GM18499 (cell line): Measurements from ENCODE around the gene SLC35E1.

ENCODE experiments used
- ATAC-seq: cut with Tn5 transposase; IDR thresholded peaks from one replicate; pipeline ENCODE4 v1.9.1; 2021; ENCODE audit warnings: moderate number of reproducible peaks; ENCODE audit not compliant: insufficient read depth, unreplicated experiment

The SLC35E1 gene

DNA sequence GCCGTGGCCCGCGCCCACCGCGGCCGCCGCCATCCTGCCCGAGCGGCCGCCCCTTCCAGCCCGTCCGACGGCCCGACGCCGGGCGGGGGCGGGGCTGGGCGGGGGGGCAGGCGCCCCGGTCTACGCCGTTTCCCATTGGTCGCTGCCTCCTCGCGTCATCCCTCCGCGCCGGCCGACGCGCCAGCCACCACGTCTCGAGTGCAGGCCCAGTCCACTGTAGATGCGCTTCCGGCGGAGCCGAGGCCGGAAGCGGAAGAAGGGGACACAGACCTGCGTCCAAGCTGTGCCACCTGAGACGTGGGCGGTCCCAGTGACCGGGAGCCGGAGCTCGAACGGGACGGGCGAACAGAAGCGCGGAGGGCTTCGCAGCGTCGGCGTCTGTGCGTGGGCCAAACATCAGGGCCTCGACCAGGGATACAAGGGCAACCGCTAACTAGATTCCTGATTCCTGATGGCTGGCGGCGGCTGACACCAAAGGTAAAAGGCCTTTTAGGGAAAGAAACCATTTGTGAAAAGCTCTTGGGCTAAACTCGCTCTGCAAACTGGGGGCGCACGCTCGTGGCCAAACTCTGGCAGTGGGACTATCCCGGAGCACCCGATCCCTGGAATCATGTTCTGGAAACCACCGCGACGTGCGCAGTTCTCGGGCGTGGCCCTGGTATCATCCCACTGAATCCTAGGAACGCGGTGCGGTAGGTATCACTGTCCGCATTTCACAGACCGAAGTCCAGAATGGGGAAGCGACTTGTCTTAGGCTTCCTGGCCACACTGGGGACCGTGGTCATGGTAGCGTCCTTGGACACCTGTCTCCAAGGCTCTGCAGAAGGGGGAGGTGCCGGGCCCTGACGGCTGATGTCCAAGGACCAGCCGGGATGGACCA, at the start of gene SLC35E1:
SLC35E1 (minus strand) TSS at position 84 of the 880 bp plus-strand sequence; CDS start at position 33, 51 bp downstream.
- ATAC-seq: peak; percentile 52

DNA sequence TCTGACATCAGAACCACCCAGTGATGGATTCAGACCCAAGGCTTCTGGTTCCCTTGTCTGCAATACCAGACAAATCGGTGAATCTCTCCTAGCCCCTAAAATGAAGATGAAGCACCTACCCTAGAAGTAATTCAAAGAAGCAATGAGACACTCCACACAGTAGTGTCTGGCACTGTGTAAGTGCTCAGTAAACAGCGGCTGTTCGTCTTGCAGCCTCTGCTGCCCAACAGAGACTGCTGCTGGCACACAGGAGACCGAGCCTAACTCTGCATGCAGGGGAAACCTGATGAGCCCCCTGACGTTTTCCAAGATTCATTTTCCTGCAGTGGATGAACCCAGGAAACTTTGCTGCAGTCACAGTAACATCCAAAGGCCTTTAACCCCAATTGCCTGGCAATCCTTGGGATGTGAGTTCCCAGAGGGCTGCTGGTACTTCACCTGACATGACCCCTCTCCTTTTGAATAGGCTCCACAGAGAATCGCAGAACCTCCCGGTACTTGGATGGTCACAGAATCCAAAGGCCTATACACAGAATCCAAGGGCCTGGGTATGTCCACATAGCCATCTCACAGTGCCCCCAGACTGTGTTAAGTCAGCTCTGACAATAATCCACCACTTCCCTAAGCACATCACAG, 49.1 kb upstream of the SLC35E1 start:
- ATAC-seq: no peak

DNA sequence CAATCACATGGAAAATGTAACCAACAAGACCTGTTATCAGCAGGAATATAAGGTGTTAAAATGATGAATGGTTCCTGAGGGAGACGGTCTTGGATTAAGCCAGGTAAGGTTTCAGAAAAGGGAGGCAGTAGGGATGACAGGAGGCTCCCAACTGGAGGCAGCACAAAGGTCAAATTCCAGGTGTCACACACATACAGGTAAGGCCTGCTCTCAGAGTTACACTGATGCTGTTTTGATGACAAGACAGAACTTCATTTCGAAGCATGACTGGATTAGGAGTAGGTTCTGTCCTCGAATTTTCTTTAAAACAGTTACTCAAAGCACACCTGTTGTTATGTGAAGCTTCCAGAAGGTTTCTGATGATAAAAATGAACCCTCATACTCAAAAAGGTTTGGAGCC, 48.4 kb upstream of the SLC35E1 start:
- ATAC-seq: no peak

DNA sequence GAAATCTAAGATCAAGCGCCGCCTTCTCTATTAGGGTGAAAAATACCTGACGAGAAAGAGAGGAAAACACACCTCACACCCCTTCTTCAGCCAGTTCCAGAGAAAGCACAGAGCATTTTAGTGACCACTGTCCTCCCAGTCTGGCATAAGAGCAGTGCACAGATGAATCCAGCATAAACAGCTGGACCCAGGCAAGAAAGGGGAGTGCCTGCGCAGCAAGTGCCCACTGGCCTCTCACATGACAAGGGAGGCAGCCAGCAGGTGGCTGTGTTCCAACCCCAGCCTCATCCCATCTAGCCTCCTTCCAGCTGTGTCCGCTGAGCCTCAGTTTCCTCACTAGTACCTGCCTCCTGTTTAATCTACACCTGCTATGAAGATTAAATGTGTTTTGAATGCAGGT, 47.8 kb upstream of the SLC35E1 start:
- ATAC-seq: no peak

DNA sequence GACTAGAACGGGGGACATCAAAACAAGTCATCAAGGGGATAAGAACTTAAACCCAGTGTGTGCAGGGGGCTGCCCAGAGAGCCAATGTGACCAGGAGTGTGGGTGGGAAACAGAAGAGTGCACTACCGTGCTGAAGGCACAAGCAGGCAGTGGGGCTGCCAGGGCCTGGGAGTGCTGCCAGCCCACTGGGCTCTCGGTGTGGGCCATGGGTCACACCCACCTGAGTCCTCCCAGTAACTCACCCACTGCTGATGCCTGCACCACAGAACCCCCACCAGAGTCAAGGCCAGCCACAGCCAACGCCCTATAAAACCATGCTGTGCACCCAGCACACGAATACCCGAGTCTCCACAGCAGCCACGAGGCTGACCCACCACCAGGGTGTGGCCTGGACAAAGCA, 47.2 kb upstream of the SLC35E1 start:
- ATAC-seq: no peak

DNA sequence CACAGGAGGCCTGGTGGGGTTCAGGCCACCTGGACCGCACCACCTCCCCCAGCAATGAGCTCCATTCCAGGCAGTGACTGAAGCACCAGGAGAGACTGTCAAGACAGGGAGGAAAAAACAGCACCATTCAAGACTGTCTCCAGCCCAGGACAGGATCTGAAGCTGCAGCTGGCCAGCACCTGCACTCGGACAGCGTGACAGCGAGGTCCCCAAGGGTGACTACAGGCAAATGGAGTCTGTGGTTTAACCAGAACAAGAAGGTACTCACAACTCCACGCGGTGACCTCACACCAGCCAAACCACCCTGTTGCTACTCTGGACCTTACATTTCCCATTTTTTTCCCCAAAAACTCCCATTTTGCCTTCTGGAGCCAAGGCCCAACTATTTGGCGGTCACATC, 46.0 kb upstream of the SLC35E1 start:
- ATAC-seq: no peak

DNA sequence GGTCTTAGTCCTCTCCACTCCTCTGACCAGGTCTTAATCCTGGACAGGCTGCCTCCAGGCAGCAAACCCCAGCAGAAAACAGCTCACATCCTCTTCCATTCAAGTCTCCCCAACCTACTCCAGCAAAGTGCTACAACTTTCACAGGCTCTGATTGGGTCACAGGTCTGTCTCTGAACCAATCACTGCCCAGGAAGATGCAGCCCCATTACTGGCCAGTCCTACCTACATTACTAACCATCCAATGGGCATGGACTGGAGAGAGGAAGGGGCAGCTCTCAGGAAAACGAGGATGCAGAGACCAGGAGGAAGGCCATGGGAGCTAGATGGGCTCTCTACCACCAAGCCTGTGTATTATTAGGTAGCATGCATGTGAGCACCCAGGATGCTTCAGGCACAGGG, 43.6 kb upstream of the SLC35E1 start:
- no peak for ATAC-seq

DNA sequence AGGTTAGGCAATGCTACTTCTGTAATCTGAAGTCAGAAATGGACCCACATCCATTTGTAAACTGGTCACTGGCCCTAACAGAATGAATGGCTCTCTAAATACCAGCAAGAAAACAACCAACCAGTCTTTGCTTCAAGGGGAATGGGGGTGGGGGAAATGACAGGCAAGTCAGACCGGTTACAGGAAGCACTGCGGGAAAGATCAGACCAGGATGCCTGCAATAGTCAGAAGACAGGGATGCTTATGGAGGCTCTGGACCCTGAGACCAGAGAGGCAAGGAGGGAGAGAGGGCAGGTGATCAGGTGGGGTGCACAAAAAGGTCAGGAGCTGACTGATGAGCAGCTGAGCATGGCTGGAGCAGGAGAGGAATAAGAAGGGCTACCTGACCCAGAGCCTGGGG, 42.7 kb upstream of the SLC35E1 start:
- ATAC-seq: no peak

DNA sequence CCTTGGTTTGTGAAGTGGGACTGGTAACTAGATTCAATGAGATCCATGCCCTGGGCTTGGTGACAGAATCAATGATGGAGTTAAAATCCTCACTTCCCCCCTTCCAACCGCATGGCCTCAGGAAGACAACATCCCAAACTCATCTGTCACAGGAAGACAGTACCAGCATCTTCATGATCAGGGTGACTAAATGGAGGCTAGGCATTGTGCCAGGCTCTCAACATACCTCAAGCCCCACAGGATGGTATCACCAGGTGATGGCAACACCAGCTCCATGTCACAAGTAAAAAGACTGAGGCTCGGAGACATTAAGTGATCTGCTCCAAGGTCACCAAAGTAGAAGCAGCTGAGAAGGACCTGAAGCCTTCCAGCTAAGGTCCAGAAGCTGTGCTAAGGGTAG, 41.6 kb upstream of the SLC35E1 start:
- ATAC-seq: no peak

DNA sequence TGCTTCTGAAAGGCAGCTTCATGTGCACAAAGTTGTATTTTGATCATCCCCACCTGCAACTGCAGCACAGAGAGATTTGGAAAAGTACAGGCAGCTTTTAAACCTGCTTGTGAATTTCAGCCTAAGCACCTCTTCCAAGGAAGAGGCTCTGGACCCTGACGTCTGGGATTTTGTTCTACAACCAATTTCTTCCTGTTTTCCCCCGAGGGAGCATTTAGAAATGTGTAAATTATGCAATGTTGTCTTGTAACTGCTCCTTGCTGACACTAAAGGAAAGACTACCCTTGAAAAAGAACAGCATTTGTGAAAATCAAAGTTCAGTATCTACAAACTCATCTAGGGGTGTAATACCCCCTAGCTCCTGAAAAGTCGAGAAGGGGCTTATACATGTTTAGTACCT, 40.4 kb upstream of the SLC35E1 start:
- no peak for ATAC-seq

DNA sequence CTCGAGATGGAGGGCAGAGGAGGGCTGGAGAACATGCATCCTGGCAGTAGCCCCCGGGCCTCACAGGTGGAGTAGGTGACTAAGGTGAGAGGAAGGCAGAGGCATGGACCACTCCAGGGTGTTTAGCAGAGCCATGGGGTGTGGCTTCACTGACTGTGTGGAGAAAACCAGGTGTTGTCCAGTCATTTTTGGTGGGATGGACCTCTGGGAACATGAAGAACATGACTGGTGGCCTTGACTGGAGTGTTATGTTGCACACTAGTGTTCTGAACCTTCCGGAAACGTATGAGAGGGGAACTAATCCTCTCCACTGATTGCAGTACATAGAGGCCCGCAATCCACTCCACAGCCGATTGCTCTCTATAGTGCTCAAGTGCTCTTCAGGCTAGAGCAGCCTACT, 38.9 kb upstream of the SLC35E1 start:
- ATAC-seq: no peak

DNA sequence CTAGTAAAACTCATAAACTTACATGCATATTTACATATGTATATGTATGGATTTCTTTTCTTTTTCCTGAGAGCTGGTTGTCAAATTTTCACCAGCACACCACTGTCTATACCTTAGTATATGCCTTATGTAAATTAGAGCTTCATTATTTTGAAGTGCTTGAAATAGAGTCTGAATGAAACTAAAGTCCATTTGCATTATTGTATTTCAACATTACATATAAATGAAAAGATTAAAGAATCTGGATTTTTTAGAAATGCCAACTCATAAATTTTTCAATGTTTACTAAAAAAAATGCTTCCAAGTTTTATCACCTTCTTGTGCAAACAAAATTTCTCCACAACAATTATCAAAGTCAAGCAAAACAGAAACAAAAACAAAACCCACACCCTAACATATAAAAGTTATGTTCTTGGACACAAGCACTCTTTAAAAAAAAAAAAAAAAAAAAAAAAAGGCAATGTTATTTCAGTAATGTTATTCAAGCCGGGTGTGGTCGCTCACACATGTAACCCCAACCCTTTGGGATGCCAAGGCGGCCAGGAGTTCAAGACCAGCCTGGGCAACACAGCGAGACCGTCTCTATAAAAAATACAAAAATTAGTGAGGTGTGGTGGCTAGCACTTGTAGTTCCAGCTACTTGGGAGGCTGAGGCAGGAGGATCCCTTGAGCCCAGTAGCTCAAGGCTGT, 37.4 kb upstream of the SLC35E1 start:
- no peak for ATAC-seq

DNA sequence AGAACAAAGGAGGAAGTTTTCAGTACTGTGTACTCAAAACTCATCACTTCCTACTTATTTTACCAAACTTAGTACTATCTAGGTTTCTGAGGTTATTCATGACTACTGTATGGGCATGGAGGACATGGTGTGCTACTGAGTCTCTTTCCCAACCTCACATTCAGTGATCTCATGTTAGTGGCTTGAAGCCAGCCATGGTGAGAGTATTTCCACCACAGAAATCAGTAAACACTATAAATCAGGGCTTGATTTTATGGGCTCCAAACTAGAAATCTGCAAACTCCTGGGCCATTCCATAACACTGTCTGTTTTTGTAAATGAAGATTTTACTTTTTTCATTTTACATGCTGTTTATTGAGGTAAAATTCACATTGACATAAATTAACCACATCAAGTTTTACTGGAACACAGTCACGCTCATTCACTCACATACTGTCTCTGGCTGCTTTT, 36.1 kb upstream of the SLC35E1 start:
- ATAC-seq: no peak

DNA sequence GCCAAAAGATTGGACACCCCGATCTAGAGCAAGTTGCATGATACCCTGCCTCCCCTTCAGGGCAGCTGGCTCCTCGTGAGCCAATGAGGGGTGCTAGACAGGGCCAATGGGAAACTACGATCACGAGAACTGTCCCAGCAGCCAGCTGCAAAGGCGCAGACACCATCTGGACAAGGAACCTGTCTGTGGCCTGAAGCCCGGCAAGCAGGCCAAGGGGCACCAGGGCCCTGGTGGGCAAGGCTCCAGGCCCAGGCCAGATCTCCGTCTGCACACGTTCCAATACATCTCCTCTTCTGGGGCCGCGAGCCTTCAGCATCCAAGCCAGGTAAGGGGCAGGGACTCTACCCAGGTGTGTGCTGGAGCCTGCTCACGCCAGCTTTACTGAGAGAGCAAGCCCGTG, 35.6 kb upstream of the SLC35E1 start:
- no peak for ATAC-seq

DNA sequence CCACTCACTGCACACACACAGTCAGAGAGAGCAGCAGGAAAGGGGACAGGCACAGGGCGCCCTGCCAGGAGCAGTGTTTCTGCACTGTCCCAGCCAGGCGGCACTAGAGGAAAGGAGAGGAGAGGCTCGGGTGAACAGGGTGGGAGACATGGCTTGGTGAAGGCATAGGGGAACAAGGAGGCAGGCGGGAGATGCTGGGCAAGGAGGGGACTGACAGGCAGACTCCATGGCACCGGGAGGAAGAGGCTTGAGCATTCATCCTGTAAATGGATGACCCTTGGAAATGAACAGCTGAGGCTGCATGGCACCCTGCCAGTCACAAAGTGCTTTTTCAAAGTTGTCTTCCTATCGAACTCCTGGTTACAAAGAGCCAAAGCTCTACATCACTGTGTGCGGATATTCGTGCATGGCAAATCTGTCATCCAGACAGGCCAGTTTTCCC, 33.4 kb upstream of the SLC35E1 start:
- ATAC-seq: no peak

DNA sequence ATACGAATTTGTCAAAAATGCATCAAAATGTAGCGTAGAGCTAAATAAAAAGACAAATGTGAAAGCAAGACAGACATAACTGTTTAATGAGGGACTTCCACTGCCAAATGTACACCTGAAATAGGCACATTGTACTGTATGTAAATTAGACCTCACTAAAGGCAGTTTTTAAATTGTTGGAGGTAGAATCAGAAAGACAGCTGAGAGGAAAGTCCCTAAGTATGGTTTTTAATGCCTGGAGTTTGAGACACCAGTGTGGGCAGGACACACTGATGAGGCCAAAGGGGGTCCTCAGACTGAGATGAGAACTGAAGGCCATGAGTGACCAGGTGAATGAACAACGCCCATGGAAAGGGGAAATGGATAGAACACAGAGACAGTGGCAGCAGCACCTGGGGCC, 32.9 kb upstream of the SLC35E1 start:
- ATAC-seq: no peak

DNA sequence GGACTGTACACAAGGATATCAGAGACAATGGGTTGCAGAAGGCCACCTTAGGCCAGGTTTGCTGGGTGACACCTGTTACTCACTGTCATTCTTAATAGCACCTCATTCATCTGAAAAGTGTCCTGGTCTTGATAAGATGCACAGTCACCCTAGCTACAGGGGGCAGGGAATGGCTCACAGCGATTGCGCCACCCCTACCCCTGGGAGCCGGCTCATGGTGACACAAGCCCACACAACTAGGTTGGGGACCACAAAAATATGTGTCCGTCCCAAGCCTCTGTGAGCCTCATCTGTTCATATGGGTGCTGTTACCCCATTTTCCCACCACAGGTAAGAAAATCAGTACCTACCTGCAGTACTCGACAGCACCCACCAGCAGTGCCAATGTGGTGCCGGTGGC, 32.4 kb upstream of the SLC35E1 start:
- ATAC-seq: no peak

DNA sequence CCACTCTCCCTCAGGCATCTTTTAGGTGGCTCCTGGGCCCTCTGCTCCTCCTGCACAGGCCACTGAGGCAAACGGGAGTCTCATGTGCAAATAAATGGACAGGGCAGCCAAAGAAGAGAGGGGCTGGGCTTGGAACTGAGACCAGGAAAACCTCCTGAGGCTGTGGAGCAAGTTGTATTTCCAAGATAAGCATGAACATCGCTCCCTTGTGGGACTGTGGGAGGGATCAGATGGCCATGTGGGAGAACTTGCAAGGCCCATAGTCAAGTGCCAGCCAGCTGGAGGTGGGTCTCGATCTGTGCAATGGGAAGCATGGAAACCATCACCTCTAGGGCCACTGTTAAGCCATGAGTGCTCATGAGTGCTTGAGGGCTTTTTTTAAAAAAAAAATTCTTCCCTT, 30.9 kb upstream of the SLC35E1 start:
- ATAC-seq: no peak

DNA sequence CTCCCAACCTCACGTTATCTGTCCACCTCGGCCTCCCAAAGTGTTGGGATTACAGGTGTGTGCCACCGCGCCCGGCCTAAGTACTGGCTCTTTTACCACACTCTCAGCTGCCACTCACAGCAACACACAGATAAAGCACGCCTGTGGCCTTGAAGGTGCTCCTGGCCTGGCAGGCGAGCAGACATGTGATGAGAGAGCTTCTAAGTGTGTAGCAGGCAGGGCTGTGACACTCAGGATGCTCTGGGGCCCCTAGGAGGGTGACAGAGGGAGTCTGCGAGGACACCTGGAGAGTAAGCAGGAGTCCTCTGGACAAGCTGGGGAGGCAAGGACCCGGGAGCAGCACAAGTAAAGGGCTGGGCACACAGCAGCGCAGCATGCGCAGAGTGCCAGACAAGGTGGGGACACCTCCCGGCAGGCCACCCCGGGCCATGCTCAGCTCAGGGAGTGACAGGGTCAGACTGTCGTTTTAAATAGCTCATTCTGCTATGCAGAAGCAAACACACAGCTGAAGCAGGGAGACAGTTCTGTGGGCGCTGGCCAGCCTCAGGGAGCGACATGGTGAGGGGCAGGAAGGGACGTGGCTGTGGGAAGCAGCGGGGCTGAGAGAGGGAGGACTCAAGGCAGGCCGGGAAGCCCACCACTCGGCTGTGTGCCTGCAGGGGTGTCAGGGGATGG, 29.3 kb upstream of the SLC35E1 start:
- ATAC-seq: no peak

DNA sequence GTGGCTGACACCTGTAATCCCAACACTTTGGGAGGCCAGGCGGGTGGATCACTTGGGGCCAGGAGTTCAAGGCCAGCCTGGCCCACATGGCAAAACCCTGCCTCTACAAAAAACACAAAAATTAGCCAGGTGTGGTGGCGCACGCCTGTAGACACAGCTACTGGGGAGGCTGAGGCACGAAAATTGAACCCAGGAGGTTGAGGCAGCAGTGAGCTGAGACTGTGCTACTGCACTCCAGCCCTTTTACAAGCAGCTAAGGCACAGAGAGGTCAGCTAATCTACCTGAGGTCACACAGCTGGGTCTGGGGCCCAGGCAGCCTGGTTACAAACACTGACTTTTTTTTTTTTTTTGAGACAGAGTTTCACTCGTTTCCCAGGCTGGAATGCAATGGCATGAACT, 28.6 kb upstream of the SLC35E1 start:
- no peak for ATAC-seq
